H9 (cell line): ENCODE measurements around the gene COL11A1. TPM values are rescaled to one million over a fixed set of nuclear protein-coding genes. Genes with fewer than 3 reads are reported as not detected.

Source experiments
- DNase-seq: peaks from one replicate; pipeline ENCODE4 v3.0.0-alpha.2; 2017
- H2AFZ ChIP-seq: one replicate; pipeline ENCODE4 v1.6.1; 2013; ENCODE audit warnings: mild to moderate bottlenecking, low read length, control low read depth, moderate library complexity
- H2AK5ac ChIP-seq: 2 replicates; pipeline ENCODE4 v1.6.1; 2013; ENCODE audit warnings: low read length, control low read depth, mixed read lengths; ENCODE audit not compliant: insufficient read length
- H2BK120ac ChIP-seq: one replicate; pipeline ENCODE4 v1.6.1; 2013; ENCODE audit warnings: low read depth, mild to moderate bottlenecking, low read length, control low read depth, inconsistent platforms; ENCODE audit not compliant: poor library complexity, severe bottlenecking
- H2BK12ac ChIP-seq: 2 replicates; pipeline ENCODE4 v1.6.1; 2013; ENCODE audit warnings: low read length, control low read depth, mixed read lengths, low read depth; ENCODE audit not compliant: insufficient read length
- H2BK15ac ChIP-seq: 2 replicates; pipeline ENCODE4 v1.6.1; 2013; ENCODE audit warnings: low read depth, low read length, control low read depth
- H2BK20ac ChIP-seq: one replicate; pipeline ENCODE4 v1.6.1; 2013; ENCODE audit warnings: low read depth, mild to moderate bottlenecking, low read length, control low read depth, inconsistent platforms; ENCODE audit not compliant: poor library complexity, severe bottlenecking
- H2BK5ac ChIP-seq: 2 replicates; pipeline ENCODE4 v1.6.1; 2013; ENCODE audit warnings: low read length, control low read depth, mixed read lengths; ENCODE audit not compliant: insufficient read length
- H3K14ac ChIP-seq: 2 replicates; pipeline ENCODE4 v1.6.1; 2013; ENCODE audit warnings: low read length, control low read depth; ENCODE audit not compliant: insufficient read depth
- H3K18ac ChIP-seq: 2 replicates; pipeline ENCODE4 v1.6.1; 2013; ENCODE audit warnings: low read depth, mild to moderate bottlenecking, mixed read lengths, low read length, control low read depth; ENCODE audit not compliant: insufficient read length
- H3K23ac ChIP-seq: 2 replicates; pipeline ENCODE4 v1.6.1; 2013; ENCODE audit warnings: low read length, control low read depth, mixed read lengths, low read depth; ENCODE audit not compliant: insufficient read length
- H3K23me2 ChIP-seq: 2 replicates; pipeline ENCODE4 v1.6.1; 2013; ENCODE audit warnings: low read depth, mild to moderate bottlenecking, mixed read lengths, low read length, control low read depth; ENCODE audit not compliant: insufficient read length, poor library complexity, severe bottlenecking
- H3K27ac ChIP-seq: 2 replicates; pipeline ENCODE4 v1.5.1; 2013; ENCODE audit warnings: low read length, control low read depth, mixed read lengths, low read depth; ENCODE audit not compliant: insufficient read length
- H3K27me3 ChIP-seq: 2 replicates; pipeline ENCODE4 v1.6.1; 2013; ENCODE audit warnings: low read length, control low read depth, inconsistent platforms; ENCODE audit not compliant: insufficient read depth
- H3K4ac ChIP-seq: 2 replicates; pipeline ENCODE4 v1.6.1; 2013; ENCODE audit warnings: low read depth, mild to moderate bottlenecking, control low read depth, inconsistent platforms, low read length, moderate library complexity
- H3K4me1 ChIP-seq: 2 replicates; pipeline ENCODE4 v1.6.1; 2013; ENCODE audit warnings: low read length, control low read depth, inconsistent platforms; ENCODE audit not compliant: insufficient read depth
- H3K4me2 ChIP-seq: 2 replicates; pipeline ENCODE4 v1.6.1; 2013; ENCODE audit warnings: low read length, control low read depth, mixed read lengths; ENCODE audit not compliant: insufficient read length, insufficient read depth
- H3K56ac ChIP-seq: 2 replicates; pipeline ENCODE4 v1.6.1; 2013; ENCODE audit warnings: low read depth, mild to moderate bottlenecking, mixed read lengths, low read length, control low read depth; ENCODE audit not compliant: insufficient read length
- H3K79me1 ChIP-seq: 2 replicates; pipeline ENCODE4 v1.6.1; 2013; ENCODE audit warnings: low read depth, mild to moderate bottlenecking, moderate library complexity, low read length, control low read depth, inconsistent platforms; ENCODE audit not compliant: insufficient read depth, poor library complexity, severe bottlenecking
- H3K79me2 ChIP-seq: 2 replicates; pipeline ENCODE4 v1.6.1; 2013; ENCODE audit warnings: low read length, control low read depth, inconsistent platforms; ENCODE audit not compliant: insufficient read depth
- H3K9ac ChIP-seq: 2 replicates; pipeline ENCODE4 v1.6.1; 2013; ENCODE audit warnings: low read length, control low read depth, mixed read lengths; ENCODE audit not compliant: insufficient read length; ENCODE audit errors: extremely low read depth
- H3K9me3 ChIP-seq: one replicate; pipeline ENCODE4 v1.6.1; 2013; ENCODE audit warnings: low read depth, low read length, inconsistent platforms; ENCODE audit not compliant: control insufficient read depth
- H3T11ph ChIP-seq: one replicate; pipeline ENCODE4 v1.6.1; 2013; ENCODE audit warnings: mild to moderate bottlenecking, low read length, control low read depth, inconsistent platforms
- H4K20me1 ChIP-seq: one replicate; pipeline ENCODE4 v1.6.1; 2013; ENCODE audit not compliant: control insufficient read depth, insufficient read length, insufficient read depth
- H4K5ac ChIP-seq: 2 replicates; pipeline ENCODE4 v1.6.1; 2013; ENCODE audit warnings: low read depth, mild to moderate bottlenecking, mixed read lengths, low read length, control low read depth; ENCODE audit not compliant: insufficient read length
- H4K8ac ChIP-seq: replicated peaks from 2 replicates; pipeline ENCODE4 v1.6.1; 2013; ENCODE audit warnings: low read length, control low read depth, mixed read lengths, low read depth; ENCODE audit not compliant: insufficient read length
- H4K91ac ChIP-seq: 2 replicates; pipeline ENCODE4 v1.6.1; 2013; ENCODE audit warnings: low read depth, mild to moderate bottlenecking, moderate library complexity, mixed read lengths, low read length, control low read depth; ENCODE audit not compliant: insufficient read length
- H3K27ac Mint-ChIP-seq, 3 experiments: 2 replicates in 2 of 3; 3 replicates in 1 of 3; pipeline ENCODE4 v1.8.0; 2020 to 2021; ENCODE audit warnings: mixed read lengths in 3 of 3, mild to moderate bottlenecking in 1 of 3, moderate library complexity in 1 of 3
- H3K27me3 Mint-ChIP-seq: 2 replicates; pipeline ENCODE4 v1.8.0; 2021; ENCODE audit warnings: low read depth, mild to moderate bottlenecking, moderate library complexity, mixed read lengths
- H3K36me3 Mint-ChIP-seq, 3 experiments: 2 replicates in 2 of 3; 3 replicates in 1 of 3; pipeline ENCODE4 v1.8.0; 2020 to 2021; ENCODE audit warnings: low read depth in 3 of 3, mixed read lengths in 3 of 3; ENCODE audit not compliant: insufficient read depth in 1 of 3
- H3K4me1 Mint-ChIP-seq, 2 experiments: 2 replicates each; pipeline ENCODE4 v1.8.0; 2020; ENCODE audit warnings: mixed read lengths in 2 of 2
- H3K4me3 Mint-ChIP-seq, 2 experiments: 2 replicates in 1 of 2; 3 replicates in 1 of 2; pipeline ENCODE4 v1.8.0; 2020 to 2021; ENCODE audit warnings: mild to moderate bottlenecking in 2 of 2, mixed read lengths in 2 of 2, moderate library complexity in 1 of 2
- H3K9me3 Mint-ChIP-seq, 2 experiments: 2 replicates in 1 of 2; 3 replicates in 1 of 2; pipeline ENCODE4 v1.8.0; 2020; ENCODE audit warnings: mild to moderate bottlenecking in 2 of 2, mixed read lengths in 2 of 2, moderate library complexity in 1 of 2
- WGBS: extraction: QIAGEN DNeasy Blood & Tissue Kit; methylation state at CpG from one replicate; pipeline ENCODE4 v1.1.7; 2013; ENCODE audit warnings: missing lambda C conversion rate, low lambda C conversion rate, mixed read lengths; ENCODE audit not compliant: insufficient read length; ENCODE audit errors: extremely low coverage; 5-methylcytosine and 5-hydroxymethylcytosine counted together
- total RNA-seq: library from RNA; stranded (reverse); gene quantifications from 2 replicates; pipeline ENCODE4 v1.2.1, GENCODE V29; 2021
- TF ChIP-seq, protein P1 (sequence below): fragments of 200-600 bp; sonication (generic); conservative IDR thresholded peaks from 3 replicates; pipeline ENCODE4 v1.8.0; 2021; ENCODE audit warnings: antibody characterized with exemption, mild to moderate bottlenecking

The COL11A1 gene
- total RNA-seq, 1 experiment from 2014 or later: 7.5 TPM

DNA sequence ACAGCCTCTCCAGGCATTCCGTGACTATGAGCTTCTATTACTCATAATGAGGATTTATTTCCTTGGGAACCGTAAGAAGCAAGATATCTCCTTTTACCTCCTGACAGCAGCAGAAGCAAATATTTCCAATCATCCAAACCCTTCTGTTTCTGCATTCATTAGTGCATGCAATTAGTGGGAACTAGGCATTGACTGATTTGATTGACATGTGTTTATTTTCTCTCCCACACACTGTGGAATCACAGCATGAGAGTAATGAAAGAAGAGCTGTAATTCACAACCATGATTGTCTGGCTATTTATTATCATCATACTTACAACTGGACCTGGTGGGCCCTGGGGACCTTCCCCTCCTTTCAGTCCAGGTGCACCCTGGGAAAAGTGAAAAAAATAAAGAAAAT lies 146.8 kb downstream of the COL11A1 start:
- Histone ChIP-seq H3K4me2 (no peak overlapping the region), H2BK15ac (no peak overlapping the region), H4K91ac (no peak overlapping the region), H3K9me3 (no peaks in the 10 kb centered on the region), H3K4me1 (no peaks in the 10 kb centered on the region), H2BK120ac (no peak overlapping the region), H3K27me3 (no peaks in the 10 kb centered on the region), H3K79me1 (no peaks in the 10 kb centered on the region), H3K18ac (no peak overlapping the region), H3K79me2 (no peaks in the 10 kb centered on the region), H3K4ac (no peak overlapping the region), H4K20me1 (peaks cover 2% of the 10 kb centered on the region), H3K14ac (no peak overlapping the region), H4K5ac (no peak overlapping the region), H3K23me2 (no peaks in the 10 kb centered on the region), H2BK20ac (no peak overlapping the region), H2AFZ (no peak overlapping the region), H4K8ac (no peak overlapping the region), H2BK12ac (no peak overlapping the region), H2AK5ac (no peak overlapping the region), H3K23ac (no peak overlapping the region), H2BK5ac (no peak overlapping the region), H3K9ac (no peak overlapping the region), H3T11ph (no peak overlapping the region), H3K27ac (no peak overlapping the region), H3K56ac (no peak overlapping the region)
- DNase-seq: no peak
- no peaks in the 10 kb centered on the region for H3K27me3 Mint-ChIP-seq
- no peak overlapping the region for H3K27ac Mint-ChIP-seq
- no peaks in the 10 kb centered on the region for H3K4me1 Mint-ChIP-seq
- H3K4me3 Mint-ChIP-seq: no peak overlapping the region
- H3K9me3 Mint-ChIP-seq: no peaks in the 10 kb centered on the region
- TF ChIP-seq, protein P1, sequence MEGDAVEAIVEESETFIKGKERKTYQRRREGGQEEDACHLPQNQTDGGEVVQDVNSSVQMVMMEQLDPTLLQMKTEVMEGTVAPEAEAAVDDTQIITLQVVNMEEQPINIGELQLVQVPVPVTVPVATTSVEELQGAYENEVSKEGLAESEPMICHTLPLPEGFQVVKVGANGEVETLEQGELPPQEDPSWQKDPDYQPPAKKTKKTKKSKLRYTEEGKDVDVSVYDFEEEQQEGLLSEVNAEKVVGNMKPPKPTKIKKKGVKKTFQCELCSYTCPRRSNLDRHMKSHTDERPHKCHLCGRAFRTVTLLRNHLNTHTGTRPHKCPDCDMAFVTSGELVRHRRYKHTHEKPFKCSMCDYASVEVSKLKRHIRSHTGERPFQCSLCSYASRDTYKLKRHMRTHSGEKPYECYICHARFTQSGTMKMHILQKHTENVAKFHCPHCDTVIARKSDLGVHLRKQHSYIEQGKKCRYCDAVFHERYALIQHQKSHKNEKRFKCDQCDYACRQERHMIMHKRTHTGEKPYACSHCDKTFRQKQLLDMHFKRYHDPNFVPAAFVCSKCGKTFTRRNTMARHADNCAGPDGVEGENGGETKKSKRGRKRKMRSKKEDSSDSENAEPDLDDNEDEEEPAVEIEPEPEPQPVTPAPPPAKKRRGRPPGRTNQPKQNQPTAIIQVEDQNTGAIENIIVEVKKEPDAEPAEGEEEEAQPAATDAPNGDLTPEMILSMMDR: no peak
- no CpG with 5 or more reads among the region's 2 CpGs for WGBS
- peaks cover 0 to 4% (median 0%) of the 10 kb centered on the region in 3 experiments; a peak in 1 of 7 replicates for H3K36me3 Mint-ChIP-seq
